Liver (tissue), 9 donors: ENCODE data around the gene BAG3. TPM values are rescaled to one million over a fixed set of nuclear protein-coding genes. Genes with fewer than 3 reads are reported as not detected.

Experiments
- DNase-seq: peaks from one replicate; pipeline ENCODE4 v3.0.0-alpha.2; 2017; ENCODE audit warnings: low spot score
- H3K27ac ChIP-seq, 2 donors: one replicate each; pipeline ENCODE4 v1.7.0; 2013; ENCODE audit warnings: inconsistent platforms in 2 of 2, low read length in 2 of 2, control low read depth in 1 of 2, low read depth in 1 of 2, mild to moderate bottlenecking in 1 of 2
- H3K27me3 ChIP-seq, 4 donors: one replicate each; pipeline versions ENCODE4 v1.6.1 to v1.7.0; 2013; ENCODE audit warnings: low read length in 3 of 4, inconsistent platforms in 1 of 4, mild to moderate bottlenecking in 1 of 4, moderate library complexity in 1 of 4; ENCODE audit not compliant: control insufficient read depth in 4 of 4, insufficient read depth in 4 of 4
- H3K36me3 ChIP-seq, 4 donors: one replicate each; pipeline versions ENCODE4 v1.6.1 to v1.7.0; 2013; ENCODE audit warnings: low read length in 3 of 4, mild to moderate bottlenecking in 3 of 4, low read depth in 1 of 4, moderate library complexity in 1 of 4; ENCODE audit not compliant: control insufficient read depth in 4 of 4, insufficient read depth in 3 of 4
- H3K4me1 ChIP-seq, 4 donors: one replicate each; pipeline versions ENCODE4 v1.6.1 to v1.7.0; 2013; ENCODE audit warnings: low read length in 3 of 4, mild to moderate bottlenecking in 3 of 4, moderate library complexity in 1 of 4; ENCODE audit not compliant: control insufficient read depth in 4 of 4, insufficient read depth in 4 of 4
- H3K4me3 ChIP-seq, 3 donors: one replicate each; pipeline versions ENCODE4 v1.6.1 to v1.7.0; 2013; ENCODE audit warnings: low read length in 3 of 3, control low read depth in 1 of 3, low read depth in 1 of 3, mild to moderate bottlenecking in 1 of 3
- H3K9ac ChIP-seq, 2 donors: one replicate each; pipeline ENCODE4 v1.7.0; 2013; ENCODE audit warnings: low read length in 2 of 2, mild to moderate bottlenecking in 2 of 2, moderate library complexity in 2 of 2, control low read depth in 1 of 2, low read depth in 1 of 2
- H3K9me3 ChIP-seq, 4 donors: one replicate each; pipeline versions ENCODE4 v1.6.1 to v1.7.0; 2013; ENCODE audit warnings: low read length in 3 of 4; ENCODE audit not compliant: control insufficient read depth in 4 of 4
- ATF3 ChIP-seq: IDR thresholded peaks from 2 replicates; pipeline ENCODE4 v1.6.1; 2016; ENCODE audit warnings: antibody characterized with exemption
- CTCF ChIP-seq: fragments of 150-350 bp; IDR thresholded peaks from 2 replicates; pipeline ENCODE4 v1.5.1; 2017; ENCODE audit warnings: improper control_type of control experiment, low read depth, low read length; ENCODE audit not compliant: missing input control
- EGR1 ChIP-seq, 2 donors: IDR thresholded peaks; 2 replicates each; pipeline ENCODE4 v1.6.1; 2016 to 2018; ENCODE audit warnings: antibody characterized with exemption in 2 of 2, low read depth in 2 of 2
- FOXA1 ChIP-seq: IDR thresholded peaks from 2 replicates; pipeline ENCODE4 v1.6.1; 2016; ENCODE audit warnings: antibody characterized with exemption
- FOXA2 ChIP-seq: IDR thresholded peaks from 2 replicates; pipeline ENCODE4 v1.6.1; 2016; ENCODE audit warnings: antibody characterized with exemption
- GABPA ChIP-seq, 2 donors: IDR thresholded peaks in 1 of 2; conservative IDR thresholded peaks in 1 of 2; 2 replicates each; pipeline ENCODE4 v1.6.1; 2016; ENCODE audit warnings: antibody characterized with exemption in 2 of 2, mild to moderate bottlenecking in 1 of 2, moderate library complexity in 1 of 2
- HNF4A ChIP-seq, 2 donors: conservative IDR thresholded peaks; 2 replicates each; pipeline ENCODE4 v1.6.1; 2016; ENCODE audit warnings: antibody characterized with exemption in 2 of 2, mild to moderate bottlenecking in 2 of 2
- HNF4G ChIP-seq: IDR thresholded peaks from 2 replicates; pipeline ENCODE4 v1.6.1; 2016; ENCODE audit warnings: antibody characterized with exemption
- JUND ChIP-seq, 2 donors: IDR thresholded peaks; 2 replicates each; pipeline ENCODE4 v1.6.1; 2016; ENCODE audit warnings: antibody characterized with exemption in 2 of 2
- MAX ChIP-seq: IDR thresholded peaks from 2 replicates; pipeline ENCODE4 v1.6.1; 2016; ENCODE audit warnings: antibody characterized with exemption
- NR2F2 ChIP-seq: IDR thresholded peaks from 2 replicates; pipeline ENCODE4 v1.6.1; 2016; ENCODE audit warnings: antibody characterized with exemption
- RAD21 ChIP-seq, 2 donors: IDR thresholded peaks; 2 replicates each; pipeline ENCODE4 v1.6.1; 2016; ENCODE audit warnings: antibody characterized with exemption in 2 of 2, mild to moderate bottlenecking in 2 of 2
- REST ChIP-seq: IDR thresholded peaks from 2 replicates; pipeline ENCODE4 v1.6.1; 2016; ENCODE audit warnings: antibody characterized with exemption, mild to moderate bottlenecking
- RXRA ChIP-seq, 2 donors: IDR thresholded peaks; 2 replicates each; pipeline ENCODE4 v1.6.1; 2017 to 2018; ENCODE audit warnings: antibody characterized with exemption in 2 of 2, mild to moderate bottlenecking in 1 of 2
- SP1 ChIP-seq: IDR thresholded peaks from 2 replicates; pipeline ENCODE4 v1.6.1; 2018; ENCODE audit warnings: antibody characterized with exemption, mild to moderate bottlenecking
- TAF1 ChIP-seq: conservative IDR thresholded peaks from 2 replicates; pipeline ENCODE4 v1.6.1; 2016; ENCODE audit warnings: antibody characterized with exemption, mild to moderate bottlenecking
- YY1 ChIP-seq: IDR thresholded peaks from 2 replicates; pipeline ENCODE4 v1.6.1; 2016; ENCODE audit warnings: antibody characterized with exemption, mild to moderate bottlenecking
- ZBTB33 ChIP-seq: IDR thresholded peaks from 2 replicates; pipeline ENCODE4 v1.6.1; 2016; ENCODE audit warnings: antibody characterized with exemption
- WGBS: extraction: QIAGEN DNeasy Blood & Tissue Kit; methylation state at CpG from one replicate; pipeline ENCODE4 v1.1.7; 2013; 5-methylcytosine and 5-hydroxymethylcytosine counted together
- polyA plus RNA-seq, 2 donors: library from polyadenylated mRNA; stranded (reverse) in 1 of 2; unstranded in 1 of 2; fragments of 200-250 nt in 1 of 2; fragments of >200 nt in 1 of 2; fragmentation: Nextera tagmentation in 1 of 2; extraction: Ambion mirVana in 1 of 2; gene quantifications; one replicate each; pipeline versions ENCODE4 v1.2.1 to v1.2.3, GENCODE V29; 2013 to 2015
- total RNA-seq, 2 donors: library from RNA; depleted of rRNA; stranded (reverse); fragments of >200 nt; gene quantifications; one replicate each; pipeline ENCODE4 v1.2.3, GENCODE V29; 2014
- donor health status: healthy.
- donor health status: healthy.
- donor health status: healthy.
- donor health status: healthy.
- donor health status: healthy.

Gene BAG3
- total and polyA plus RNA-seq, 4 donors = 2.2 to 15.1 (median 6.3) TPM

GRCh38 chr10:119700321-119700954 is 49.3 kb downstream of the BAG3 start:
- Histone ChIP-seq H3K9me3 (no peaks in the 10 kb centered on the region), H3K9ac (no peak overlapping the region), H3K4me1 (no peaks in the 10 kb centered on the region), H3K27ac (no peak overlapping the region), H3K36me3 (no peaks in the 10 kb centered on the region), H3K27me3 (no peaks in the 10 kb centered on the region), H3K4me3 (no peak overlapping the region)
- 83% methylated on average over 4 of the region's 4 CpGs for WGBS
- TF ChIP-seq ATF3 (no peak), MAX (no peak), HNF4G (no peak), CTCF (no peak), RXRA (IDR thresholded peaks at IDR 0.05) (no peak), FOXA1 (no peak), NR2F2 (no peak), GABPA (IDR thresholded peaks at IDR 0.05 in 1 of 2, conservative IDR thresholded peaks at IDR 0.05 in 1 of 2) (no peak), HNF4A (conservative IDR thresholded peaks at IDR 0.05) (no peak), YY1 (no peak), ZBTB33 (no peak), SP1 (no peak), JUND (IDR thresholded peaks at IDR 0.05) (no peak), RAD21 (IDR thresholded peaks at IDR 0.05) (no peak), REST (no peak), FOXA2 (no peak)
- no peak for DNase-seq

GRCh38 chr10:119701861-119702260 is 50.7 kb downstream of the BAG3 start:
- Histone ChIP-seq H3K4me3 (no peak overlapping the region), H3K36me3 (no peaks in the 10 kb centered on the region), H3K9ac (no peak overlapping the region), H3K27me3 (no peaks in the 10 kb centered on the region), H3K9me3 (no peaks in the 10 kb centered on the region), H3K27ac (no peak overlapping the region), H3K4me1 (no peaks in the 10 kb centered on the region)
- WGBS = 68% methylated on average over 7 of the region's 7 CpGs
- TF ChIP-seq HNF4A (conservative IDR thresholded peaks at IDR 0.05) (no peak), ZBTB33 (no peak), REST (no peak), SP1 (no peak), RAD21 (IDR thresholded peaks at IDR 0.05) (no peak), YY1 (no peak), GABPA (IDR thresholded peaks at IDR 0.05 in 1 of 2, conservative IDR thresholded peaks at IDR 0.05 in 1 of 2) (no peak), EGR1 (IDR thresholded peaks at IDR 0.05; ENCODE audit: low read depth in 2 of 2) (no peak), TAF1 (no peak), NR2F2 (no peak), MAX (no peak)
- DNase-seq = no peak
